SKM-1 (cell line): Measurements from ENCODE around the gene EIF4G2.

ENCODE experiments used
- DNase-seq: peaks from one replicate; lab custom pipeline; 2025; ENCODE audit not compliant: unreplicated experiment; lab: John Stamatoyannopoulos, UW

Gene EIF4G2

DNA sequence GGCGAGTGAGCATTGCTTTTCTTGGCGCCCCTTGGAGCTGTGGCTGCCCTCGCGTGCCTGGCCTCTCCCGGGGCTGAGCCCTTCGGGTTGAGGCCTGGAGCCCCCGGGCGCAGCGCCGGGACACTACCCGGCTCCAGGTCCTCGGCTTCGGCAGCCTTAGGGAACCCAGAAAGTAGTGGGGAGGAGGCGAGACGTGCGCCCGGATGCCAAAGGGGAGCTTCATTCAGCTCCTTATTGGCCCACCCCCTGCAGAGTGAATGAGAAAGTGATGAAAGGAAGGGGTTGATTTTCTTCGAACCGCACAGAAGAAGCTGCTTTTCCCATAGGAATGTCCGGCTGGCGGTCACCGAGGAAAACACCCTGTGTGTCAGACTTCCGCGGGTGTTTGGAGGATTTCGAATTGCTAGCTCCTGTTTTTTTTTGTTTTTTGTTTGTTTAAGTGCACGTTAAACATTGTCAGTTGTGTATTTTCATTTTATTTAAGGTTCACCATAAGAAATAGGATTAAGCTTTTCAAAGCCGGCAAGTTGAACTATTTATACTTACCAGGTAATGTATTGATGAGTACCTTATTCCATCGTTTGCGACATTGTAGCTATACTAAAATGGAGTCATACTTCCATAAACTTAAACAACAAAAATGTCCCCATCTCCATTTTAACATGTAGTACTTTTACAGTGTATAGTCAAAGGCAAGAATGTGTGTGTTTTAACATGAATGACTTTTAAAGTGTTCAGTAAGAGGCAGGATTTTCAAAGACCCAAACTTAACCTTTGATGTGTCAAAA lies 841 bp upstream of the EIF4G2 start:
- DNase-seq: no peak

DNA sequence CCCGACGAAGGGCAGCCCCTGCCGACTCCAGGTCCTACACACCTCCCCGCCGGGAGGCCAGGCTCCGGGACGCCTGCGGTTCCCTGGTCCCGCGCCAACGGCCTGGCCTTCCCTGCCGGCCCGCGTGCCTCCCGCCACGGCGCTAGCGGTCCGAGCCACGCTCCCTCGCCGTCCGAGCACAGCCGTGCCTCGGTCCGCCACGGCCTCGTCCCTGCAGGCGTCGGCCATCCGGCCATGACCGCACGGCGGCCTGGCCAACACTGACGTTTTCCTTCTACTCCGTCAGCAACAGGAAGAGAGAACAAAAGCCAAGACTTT lies 532 bp downstream of the EIF4G2 start:
- DNase-seq: no peak

DNA sequence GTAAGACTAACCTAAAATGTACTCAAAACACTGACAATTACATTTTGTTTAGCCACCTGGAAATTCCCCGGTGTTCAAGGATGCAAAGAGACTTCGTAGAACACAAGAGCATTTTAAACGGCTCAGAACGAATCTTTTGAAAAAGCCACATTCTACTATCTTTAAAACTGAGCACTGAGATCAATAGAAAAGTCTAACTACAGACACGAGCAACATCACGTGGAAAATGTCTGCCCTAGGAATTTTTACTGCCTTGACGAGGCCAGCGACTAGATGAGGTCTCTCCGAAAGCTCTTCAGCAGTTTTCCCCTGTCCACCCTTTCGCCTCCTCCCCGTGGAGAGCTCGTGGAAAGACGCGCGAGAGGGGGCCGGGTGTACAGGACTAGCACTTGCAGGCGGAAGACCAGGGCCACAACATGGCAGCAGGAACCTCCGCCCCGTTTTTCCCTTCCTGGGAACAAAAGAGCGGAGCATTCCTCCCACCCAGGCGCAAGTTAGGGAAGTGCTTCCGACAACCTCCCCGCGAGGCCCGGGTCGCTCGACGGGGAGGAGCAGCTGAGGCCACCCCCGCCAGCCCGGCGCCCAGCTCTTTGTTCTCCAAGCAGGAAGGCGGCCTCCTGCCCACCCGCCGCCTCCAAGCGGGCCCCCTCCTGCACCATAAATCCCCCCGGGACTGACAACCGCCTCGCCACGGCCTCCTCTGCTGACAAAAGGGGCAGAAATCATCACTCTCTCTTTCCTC lies 1.1 kb downstream of the EIF4G2 start:
- no peak for DNase-seq

DNA sequence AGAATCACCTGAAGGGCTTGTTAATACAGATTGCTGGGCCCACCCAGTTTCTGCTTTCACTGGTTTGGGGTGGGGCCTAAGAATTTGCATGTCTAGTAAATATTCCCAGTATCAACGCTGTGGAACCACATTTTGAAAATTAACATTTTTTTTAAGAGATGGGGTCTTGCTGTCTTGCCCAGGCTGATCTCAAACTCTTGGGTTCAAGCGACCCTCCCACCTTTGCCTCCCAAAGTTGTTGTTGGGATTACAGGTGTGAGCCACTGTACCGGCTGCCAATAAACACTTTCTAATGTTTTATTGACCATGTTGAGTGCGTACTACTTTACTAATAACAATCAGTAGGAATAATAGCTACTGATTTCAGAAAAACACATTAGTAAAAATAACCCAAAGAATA lies 2.5 kb downstream of the EIF4G2 start:
- DNase-seq: no peak

DNA sequence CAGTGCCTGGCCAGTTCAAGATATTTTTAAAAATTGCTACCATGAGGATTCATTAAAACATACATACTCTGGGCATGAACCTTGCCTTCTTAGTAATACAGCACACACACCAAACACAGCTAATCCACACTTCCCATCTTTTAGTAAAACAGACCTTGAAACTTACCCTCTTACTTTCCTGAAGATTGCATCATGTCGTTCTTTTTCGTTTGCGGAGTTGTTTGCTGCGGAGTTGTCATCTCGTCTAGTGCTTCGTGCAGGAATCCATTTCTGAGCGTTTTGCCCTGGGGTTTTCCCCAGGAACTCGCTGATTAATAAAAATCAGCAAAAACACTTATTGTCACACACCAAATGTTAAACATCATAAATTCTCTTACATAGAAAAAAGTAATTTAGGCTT lies 3.0 kb downstream of the EIF4G2 start:
- DNase-seq: no peak

DNA sequence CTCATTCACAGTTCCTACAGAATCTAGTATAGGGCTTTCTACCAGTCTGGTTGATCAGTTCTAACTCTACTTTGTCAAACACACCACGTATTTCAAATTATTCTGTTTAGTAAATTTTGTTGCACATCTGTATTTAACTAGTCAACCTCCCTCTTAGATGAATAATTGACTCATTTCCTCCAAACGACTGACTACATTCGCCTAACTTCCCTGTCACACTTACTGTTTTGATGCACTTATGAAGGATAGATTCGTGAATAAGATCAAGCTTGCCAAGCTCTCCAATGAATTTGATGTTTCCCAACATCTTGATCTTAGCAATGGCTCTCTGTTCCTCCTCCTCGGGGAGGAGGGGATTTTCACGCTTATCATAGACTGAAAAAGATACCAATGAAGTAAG lies 5.0 kb downstream of the EIF4G2 start:
- DNase-seq: no peak

DNA sequence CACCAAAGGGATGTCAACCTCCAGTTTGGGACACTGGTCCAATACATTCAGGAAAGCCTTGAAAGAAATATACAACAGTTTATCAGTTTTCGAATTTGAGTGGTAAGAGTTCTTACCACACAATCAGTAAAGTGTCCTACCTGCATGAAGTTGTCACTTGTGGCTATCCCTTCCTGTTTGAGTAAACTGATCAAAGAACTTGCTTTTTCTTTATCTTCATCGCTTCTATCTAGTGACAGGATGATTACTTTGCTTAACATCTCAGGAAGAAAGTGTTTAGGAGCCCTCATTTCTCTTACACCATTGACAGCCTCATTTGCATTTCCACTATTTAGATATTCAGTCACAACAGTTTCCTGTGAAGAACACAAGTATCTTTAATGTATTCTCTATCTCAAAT lies 8.4 kb downstream of the EIF4G2 start:
- no peak for DNase-seq

DNA sequence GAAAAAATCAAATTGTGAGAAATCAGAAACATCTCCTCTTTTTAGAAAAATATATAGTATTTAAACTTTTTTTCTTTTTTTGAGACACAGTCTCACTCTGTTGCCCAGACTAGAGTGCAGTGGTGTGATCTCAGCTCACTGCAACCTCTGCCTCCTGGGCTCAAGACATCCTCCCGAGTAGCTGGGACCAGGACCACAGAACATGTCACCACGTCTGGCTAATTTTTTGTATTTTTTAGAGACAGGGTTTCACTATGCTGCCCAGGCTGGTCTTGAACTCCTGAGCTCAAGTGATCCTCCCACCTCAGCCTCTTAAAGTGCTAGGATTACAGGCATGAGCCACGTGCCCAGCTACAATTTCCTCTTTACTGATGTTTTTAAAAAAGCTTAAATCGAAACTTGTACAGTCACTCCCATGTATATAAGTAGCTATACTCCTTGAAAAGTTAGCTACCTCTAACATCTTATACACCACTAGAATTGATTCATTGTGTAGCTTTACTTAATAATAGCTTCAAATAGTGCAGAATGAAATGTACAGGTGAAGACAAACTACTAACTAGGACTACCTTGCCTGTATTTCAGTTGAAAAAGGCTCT lies 10.3 kb downstream of the EIF4G2 start:
- DNase-seq: no peak

DNA sequence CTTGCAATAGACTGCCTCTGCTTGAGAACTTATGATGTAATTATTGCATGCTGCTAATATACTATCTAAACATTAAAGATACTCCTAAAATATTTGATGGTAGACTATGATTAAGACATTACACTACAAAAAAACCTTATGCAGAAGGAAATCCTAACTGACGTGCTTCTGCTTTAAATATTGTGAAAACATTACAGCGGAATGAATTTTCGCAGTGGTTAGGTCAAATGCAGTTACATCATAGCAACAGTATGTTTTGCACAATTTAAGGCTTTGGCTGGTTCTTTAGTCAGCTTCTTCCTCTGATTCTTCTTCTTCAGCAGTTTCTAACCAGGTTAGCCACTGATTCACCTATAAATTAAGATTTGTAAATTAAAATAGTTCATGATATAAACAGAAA lies 11.2 kb downstream of the EIF4G2 start:
- DNase-seq: peak; percentile 72

DNA sequence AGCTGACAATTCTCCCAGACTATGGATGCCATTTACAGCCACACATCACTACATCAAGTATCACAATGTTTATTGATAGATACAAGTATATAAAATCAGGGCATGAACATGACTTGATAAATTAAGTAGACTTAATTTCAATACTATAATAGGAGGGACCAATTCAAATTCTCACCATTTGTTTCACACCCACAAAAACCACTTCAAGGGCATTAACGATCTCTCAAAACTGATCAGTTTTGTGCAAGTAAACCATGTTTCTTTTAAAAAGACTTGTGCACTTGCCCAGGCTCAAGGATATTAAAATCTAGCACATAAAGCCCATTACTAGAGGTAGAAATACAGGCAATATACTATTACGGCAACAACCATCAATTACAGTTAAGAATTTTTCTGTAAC lies 11.7 kb downstream of the EIF4G2 start:
- no peak for DNase-seq

DNA sequence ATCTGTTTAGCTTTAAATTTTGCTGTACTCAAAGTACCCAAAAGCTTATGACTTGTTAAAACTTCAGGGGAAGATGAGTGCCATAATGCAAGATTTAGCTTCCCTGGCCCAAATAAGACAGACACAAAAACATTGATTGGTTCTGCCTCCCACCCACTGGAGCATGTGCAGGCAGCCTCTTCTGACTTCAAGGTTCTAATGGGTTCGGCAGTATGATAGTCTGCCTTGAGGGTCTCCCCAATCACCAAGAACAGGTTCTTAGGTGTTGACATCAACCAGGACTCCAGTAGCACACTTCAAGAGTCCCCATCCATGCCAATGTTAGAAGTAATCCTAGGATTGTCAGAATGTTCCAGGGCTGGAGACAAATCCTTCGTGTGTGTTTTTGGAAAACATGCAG lies 12.5 kb downstream of the EIF4G2 start:
- no peak for DNase-seq

DNA sequence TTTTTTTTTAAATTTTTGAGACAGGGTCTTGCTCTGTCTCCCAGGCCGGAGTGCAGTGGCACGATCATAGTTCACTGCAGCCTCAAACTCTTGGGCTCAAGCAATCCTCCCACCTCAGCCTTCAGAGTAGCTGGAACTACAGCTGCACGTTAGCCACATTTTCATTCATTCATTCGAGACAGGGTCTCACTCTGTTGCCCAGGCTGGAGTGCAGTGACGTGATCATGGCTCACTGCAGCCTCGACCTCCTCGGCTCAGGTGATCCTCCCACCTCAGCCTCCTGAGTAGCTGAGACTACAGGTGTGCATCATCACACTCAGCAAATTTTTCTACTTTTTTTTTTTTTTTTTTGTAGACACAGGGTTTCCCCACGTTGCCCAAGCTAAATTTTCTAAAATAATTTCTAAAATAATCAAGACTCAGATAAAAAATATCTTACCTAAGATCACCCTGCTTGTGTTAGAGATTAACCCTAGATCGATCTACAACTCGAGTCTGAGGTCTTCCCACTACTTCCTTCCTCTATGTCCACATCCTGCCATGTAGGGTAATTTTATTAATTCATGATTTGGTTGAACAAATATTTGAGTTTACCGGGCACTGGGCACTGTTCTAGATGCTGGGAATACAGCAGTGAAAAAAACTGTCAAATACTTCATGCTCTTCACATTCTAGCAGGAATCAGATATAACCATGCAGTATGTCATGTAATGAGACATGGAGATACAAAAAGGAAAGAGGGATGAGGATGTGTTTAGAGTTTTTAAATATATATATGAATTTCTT lies 15.1 kb downstream of the EIF4G2 start:
- DNase-seq: no peak

DNA sequence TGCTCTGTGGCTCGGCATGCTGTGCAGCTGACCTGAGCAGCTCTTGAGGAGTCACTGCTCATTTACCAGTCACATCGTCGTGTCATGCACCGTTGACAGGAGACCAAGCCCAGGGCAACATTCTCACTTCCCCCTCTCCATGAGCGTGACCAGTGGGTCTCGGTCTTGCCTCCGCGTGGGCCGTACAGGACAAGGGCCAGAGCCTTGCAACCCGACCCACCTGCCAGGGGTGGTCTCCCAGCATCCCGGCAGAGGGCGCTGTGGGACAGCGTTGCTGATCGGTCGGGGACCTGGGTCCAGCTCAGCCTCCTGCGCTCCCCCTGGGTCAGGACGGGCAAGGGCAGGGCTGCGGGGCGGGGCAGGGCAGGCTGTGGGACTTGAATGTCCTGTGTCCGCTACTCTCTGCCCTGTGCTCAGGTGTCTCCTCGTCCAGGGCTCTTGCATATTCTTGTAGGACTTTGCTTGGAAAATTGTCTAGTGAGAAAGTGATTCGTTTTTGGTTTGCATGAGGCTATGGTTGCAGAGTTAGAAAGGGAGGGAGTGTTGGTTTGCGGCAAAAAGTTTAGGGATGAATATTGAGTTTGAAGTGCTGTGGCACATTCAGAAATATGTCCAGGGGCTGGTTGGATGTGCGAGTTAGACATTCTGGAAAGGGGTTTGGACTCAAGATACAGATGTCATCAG lies 16.2 kb downstream of the EIF4G2 start:
- DNase-seq: peak; percentile 51

DNA sequence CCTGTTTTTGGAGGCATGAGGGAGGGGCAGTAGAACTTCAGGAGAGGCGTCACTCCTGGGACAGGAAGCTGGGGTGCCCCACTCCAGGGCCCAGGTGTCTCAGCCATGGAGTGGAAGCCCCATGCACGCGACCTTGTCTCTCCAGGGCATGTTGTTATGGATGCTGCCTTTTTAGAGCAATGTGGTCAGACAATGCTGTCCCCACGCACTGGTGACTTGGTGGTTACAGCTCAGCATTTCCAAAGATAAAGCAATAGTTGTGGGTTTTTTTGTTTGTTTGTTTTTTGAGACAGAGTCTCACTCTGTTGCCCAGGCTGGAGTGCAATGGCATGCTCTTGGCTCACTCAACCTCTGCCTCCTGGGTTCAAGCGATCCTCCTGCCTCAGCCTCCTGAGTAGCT lies 22.3 kb downstream of the EIF4G2 start:
- no peak for DNase-seq

DNA sequence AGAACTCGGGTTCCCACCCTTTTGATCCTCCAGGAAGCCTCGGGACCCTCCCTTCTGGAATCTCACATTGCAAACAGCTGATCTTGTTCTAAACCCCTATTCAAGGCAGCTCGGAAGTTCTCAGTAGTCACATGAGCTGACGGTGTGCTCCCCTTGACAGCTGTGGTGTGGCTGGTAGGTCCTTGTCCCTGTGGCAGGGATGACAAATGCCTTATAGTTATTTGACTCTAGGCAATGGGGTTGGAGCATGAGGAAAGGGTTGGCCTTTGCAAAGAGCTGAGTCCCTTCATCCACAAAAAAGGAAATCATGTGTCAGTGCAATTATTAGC lies 23.6 kb downstream of the EIF4G2 start:
- no peak for DNase-seq

DNA sequence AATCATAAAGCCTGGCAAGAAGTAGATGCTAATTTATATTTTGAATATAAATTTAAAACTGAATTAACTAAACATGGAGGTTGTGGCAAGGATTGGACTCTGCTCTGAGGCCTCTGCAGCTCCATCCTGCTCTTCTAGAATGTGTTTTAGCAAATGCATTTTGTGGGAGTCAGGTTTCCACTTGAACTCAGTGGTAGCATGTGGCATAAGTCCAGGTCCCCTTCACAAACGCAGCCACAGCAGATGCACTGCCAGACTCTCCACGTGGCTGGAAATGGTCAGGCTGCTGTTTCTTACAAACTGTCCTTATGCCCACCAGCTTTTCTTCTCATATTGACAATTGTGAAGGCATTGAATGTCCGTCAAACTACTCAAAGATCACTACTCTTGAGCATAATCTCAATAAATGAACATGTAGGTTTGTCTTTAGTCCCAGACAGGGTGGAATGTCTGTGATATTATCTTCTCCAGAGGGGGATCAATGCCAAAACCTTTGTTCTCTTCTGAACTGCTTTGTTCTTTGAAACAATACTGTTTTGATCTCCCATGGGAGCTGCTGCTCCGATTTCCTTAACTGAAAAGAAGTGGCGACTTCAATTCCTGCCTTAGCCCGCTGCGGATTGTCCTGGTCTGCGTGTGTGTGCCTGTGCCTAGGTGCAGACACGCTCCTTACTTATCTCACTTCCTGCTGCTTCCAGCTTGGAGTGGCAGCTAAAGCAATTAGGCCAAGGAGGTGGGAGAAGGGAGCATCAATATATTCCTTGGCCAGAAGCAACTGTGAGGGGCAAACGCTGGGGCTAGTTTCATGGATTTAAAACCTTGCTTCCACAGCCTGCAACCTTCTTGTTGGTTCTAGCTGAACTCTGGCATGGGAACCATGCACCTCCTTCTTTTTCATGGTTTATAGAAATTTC lies 24.2 kb downstream of the EIF4G2 start:
- DNase-seq: no peak

DNA sequence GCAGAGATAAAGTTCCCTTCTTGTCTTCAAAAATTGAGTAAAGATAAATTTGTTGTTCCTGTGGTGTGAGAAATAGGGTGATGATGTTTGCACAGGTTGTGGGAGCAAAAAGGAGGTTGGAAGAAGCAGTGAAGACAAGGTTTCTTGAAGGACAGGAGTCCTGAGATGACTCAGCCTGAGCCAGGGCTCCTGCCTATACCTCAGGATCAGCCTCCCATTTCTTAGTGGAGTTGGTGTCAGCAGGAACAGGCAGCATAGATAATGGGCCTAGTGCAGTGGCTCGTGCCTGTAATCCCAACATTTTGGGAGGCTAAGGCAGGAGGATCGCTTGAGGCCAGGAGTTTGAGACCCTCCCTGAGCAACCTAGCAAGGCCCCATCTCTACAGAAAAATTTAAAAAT lies 28.7 kb downstream of the EIF4G2 start:
- no peak for DNase-seq

DNA sequence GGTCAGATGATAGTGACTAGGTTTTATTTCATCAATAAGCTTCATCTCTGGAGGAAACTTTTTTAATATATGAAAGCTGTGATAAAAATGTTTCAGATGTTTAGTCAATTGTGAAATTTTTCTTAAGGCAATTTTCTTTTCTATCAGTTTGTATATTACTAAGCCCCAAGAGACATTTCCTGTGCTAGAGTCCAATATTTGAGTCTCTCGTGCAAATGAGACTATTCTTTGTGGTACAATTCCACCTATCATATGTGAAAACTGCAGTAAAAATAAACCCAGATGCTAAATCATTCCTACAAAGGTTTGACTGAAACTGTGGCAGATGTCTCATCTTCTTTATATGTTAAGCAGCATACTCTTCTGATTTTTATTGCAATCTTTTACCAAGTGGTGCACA lies 29.6 kb downstream of the EIF4G2 start:
- no peak for DNase-seq

DNA sequence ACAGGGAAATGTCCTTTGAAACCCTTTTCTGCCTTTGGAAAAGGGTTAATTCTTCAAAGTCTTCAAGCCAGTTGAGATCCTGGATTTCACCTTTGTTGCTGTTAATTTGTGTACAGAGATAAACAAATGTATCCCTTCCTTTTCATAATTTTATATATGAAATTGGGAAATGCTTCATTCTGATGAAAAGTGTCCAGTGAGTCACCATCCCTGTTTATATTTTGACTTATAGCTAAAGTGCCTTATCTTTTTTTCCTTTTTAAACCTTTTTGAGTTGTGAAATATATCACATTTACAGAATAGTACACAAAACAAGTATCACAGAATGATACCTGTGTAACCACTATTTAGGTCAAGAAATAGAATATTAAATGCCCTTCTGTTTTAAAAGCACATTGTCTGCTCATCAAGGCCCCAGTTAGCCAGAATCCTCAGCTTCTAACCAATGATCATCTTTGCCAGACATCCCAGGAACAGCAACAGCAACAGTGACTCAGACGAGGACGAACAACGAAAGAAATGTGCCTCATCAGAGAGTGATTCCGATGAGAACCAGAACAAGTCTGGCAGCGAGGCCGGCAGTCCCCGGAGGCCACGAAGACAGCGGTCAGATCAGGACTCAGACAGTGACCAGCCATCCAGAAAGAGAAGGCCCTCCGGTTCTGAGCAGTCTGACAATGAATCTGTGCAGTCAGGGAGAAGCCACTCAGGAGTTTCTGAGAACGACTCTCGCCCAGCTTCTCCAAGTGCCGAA lies 30.3 kb downstream of the EIF4G2 start:
- no peak for DNase-seq
